ENCODE data around the gene FBXL15.
A peak's percentile ranks its signal among the peaks of the same experiment; 100 is the strongest.

The FBXL15 gene

GRCh38 chr10:102460836-102461186 is 40.2 kb downstream of the FBXL15 start:
- no peak for DNase-seq

GRCh38 chr10:102461187-102462054 is 40.8 kb downstream of the FBXL15 start:
- DNase-seq: peak; percentile 94

GRCh38 chr10:102462512-102463054 is 41.9 kb downstream of the FBXL15 start:
- peak; percentile 32 for DNase-seq

- no peak for DNase-seq
Observed at GRCh38 chr10:102463983-102464382, 43.3 kb downstream of the FBXL15 start.

- DNase-seq: no peak
Observed at GRCh38 chr10:102465466-102465865, 44.8 kb downstream of the FBXL15 start.

GRCh38 chr10:102467318-102467717 is 46.7 kb downstream of the FBXL15 start:
- DNase-seq: no peak

GRCh38 chr10:102467971-102468438 is 47.4 kb downstream of the FBXL15 start:
- no peak for DNase-seq

GRCh38 chr10:102468683-102469082 is 48.0 kb downstream of the FBXL15 start:
- no peak for DNase-seq

GRCh38 chr10:102470579-102471546 is 50.2 kb downstream of the FBXL15 start:
- no peak for DNase-seq

All from NCI-H69 (cell line).